Heart right ventricle (tissue), 16 donors: ENCODE results near the gene SFMBT2. TPM values are rescaled to one million over a fixed set of nuclear protein-coding genes. Genes with fewer than 3 reads are reported as not detected.

Experiments used
- ATAC-seq, 8 donors: fragments of 200-7000 bp; cut with Tn5 transposase; one replicate each; pipeline ENCODE4 v1.9.1; 2020; ENCODE audit warnings: mild to moderate bottlenecking in 8 of 8, moderate library complexity in 8 of 8, moderate number of reproducible peaks in 1 of 8
- DNase-seq, 2 donors: peaks; one replicate each; pipeline ENCODE4 v3.0.0-alpha.2; 2020
- H3K27ac ChIP-seq, 10 donors: fragments of 200-600 bp; sonication (generic) in 2 of 10; one replicate each; pipeline versions ENCODE4 v1.5.0 to v1.8.0; 2020 to 2022; ENCODE audit warnings: mild to moderate bottlenecking in 3 of 10
- H3K27me3 ChIP-seq, 7 donors: fragments of 200-600 bp; one replicate each; pipeline ENCODE4 v1.8.0; 2021 to 2022; ENCODE audit warnings: mild to moderate bottlenecking in 2 of 7
- H3K36me3 ChIP-seq, 9 donors: fragments of 200-600 bp; sonication (generic) in 1 of 9; one replicate each; pipeline versions ENCODE4 v1.5.0 to v1.8.0; 2020 to 2022; ENCODE audit warnings: mild to moderate bottlenecking in 2 of 9
- H3K4me1 ChIP-seq, 9 donors: fragments of 200-600 bp; sonication (generic) in 1 of 9; one replicate each; pipeline versions ENCODE4 v1.5.0 to v1.8.0; 2020 to 2022; ENCODE audit warnings: mild to moderate bottlenecking in 4 of 9
- H3K4me3 ChIP-seq, 10 donors: fragments of 200-600 bp; sonication (generic) in 2 of 10; one replicate each; pipeline versions ENCODE4 v1.5.0 to v1.8.0; 2020 to 2022; ENCODE audit warnings: mild to moderate bottlenecking in 7 of 10, moderate library complexity in 2 of 10
- H3K9me3 ChIP-seq, 11 donors: fragments of 200-600 bp in 10 of 11; sonication (generic) in 2 of 11; one replicate each; pipeline versions ENCODE4 v1.5.0 to v1.8.0; 2013 to 2022; ENCODE audit warnings: mild to moderate bottlenecking in 2 of 11, control low read depth in 1 of 11, moderate library complexity in 1 of 11
- WGBS, 2 donors: extraction: QIAGEN DNeasy Blood & Tissue Kit; methylation state at CpG; one replicate each; pipeline ENCODE4 v1.1.7; 2013; ENCODE audit warnings: inconsistent platforms in 1 of 2; 5-methylcytosine and 5-hydroxymethylcytosine counted together
- intact Hi-C, 10 donors: fragments of 100-400 bp; cut with DNase I; formaldehyde crosslinking; loops; one replicate each; pipeline versions ENCODE4 v1.11.1 to v1.14.2; 2022
- polyA plus RNA-seq, 2 donors: library from polyadenylated mRNA; stranded (reverse); fragments of 200-250 nt; gene quantifications; one replicate each; pipeline ENCODE4 v1.2.3, GENCODE V29; 2013
- total RNA-seq, 10 donors: library from RNA; stranded (reverse); fragmentation: NEBNext Ultra II Directional in 3 of 10; extraction: Animal tissue kit (Norgen Biotek cat#: 25700) in 3 of 10; gene quantifications; one replicate each; pipeline versions ENCODE4 v1.2.1 to v1.2.4, GENCODE V29; 2021 to 2023
- TF ChIP-seq, protein P1 (sequence below), 9 donors: fragments of 200-600 bp; sonication (generic) in 2 of 9; IDR thresholded peaks; one replicate each; pipeline versions ENCODE4 v1.5.0 to v1.8.0; 2021 to 2022; ENCODE audit warnings: antibody characterized with exemption in 9 of 9, mild to moderate bottlenecking in 5 of 9, moderate library complexity in 1 of 9
- donor health status: Arrhythmogenic right ventricular cardiomyopathy.
- donor health status: ischemic (EF 13 %, LVEDD 7.1; RV severe dilation, severe dysfunction).
- donor health status: healthy with polysubstance abuse.
- donor health status: DM: no; HTN: yes; CAD: no.
- donor health status: DM: no; HTN: no; CAD: no.
- donor health status: ischemic (EF 25% LVEDD 6.9; RV normal size, moderate dysfunction).
- donor health status: ischemic (EF 25% LVEDD 5.7; RV mildly dilated, moderate dysfunction).
- donor health status: healthy.
- donor health status: DM: yes; HTN: yes; CAD: no.
- donor health status: Ischemic cardiomyopathy.
- donor health status: ischemic (EF 35%, LVEDD 5.7; RV mildly dilated, moderate dysfunction).
- donor health status: nonischemic (EF 11% LVEDD 7.7; RV severe dilation, severe dysfunction).
- donor health status: DM: yes; HTN: yes; CAD: no.
- donor health status: PGD.
- donor health status: ischemic (EF 29% LVEDD 5.4; RV normal size, mild dysfunction).
- donor health status: nonischemic (EF 23%, LVEDD 6.1; RV moderate dilation, normal function).

Gene SFMBT2
- total and polyA plus RNA-seq, 12 donors = 4.1 to 14.2 (median 10.0) TPM

DNA sequence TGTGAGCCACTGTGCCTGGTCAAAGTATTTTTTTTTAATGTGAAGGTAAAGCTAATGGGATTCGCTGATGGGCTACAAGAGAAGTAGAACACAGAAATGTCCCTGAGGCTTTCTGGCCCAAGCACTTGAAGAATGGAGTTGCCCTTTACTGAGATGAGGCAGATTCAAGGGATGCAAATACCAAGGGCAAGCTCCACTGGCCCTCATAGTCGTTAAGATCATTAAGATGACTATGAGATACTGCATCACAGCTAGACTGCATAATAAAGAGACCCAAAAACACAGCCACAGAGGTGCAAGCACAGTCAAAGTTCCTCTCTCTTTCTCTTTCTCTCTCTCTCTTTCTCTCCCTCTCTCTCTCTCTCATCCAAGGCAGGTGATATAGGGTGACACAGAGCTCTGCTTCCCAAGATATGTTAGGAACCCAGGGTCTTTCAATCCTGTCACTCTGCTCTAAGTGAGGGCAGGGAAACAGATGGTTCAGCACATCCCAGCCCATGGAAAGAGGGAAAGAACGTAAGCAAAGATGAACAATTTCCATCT, 117.4 kb downstream of the SFMBT2 start:
- Histone ChIP-seq H3K36me3 (no peaks in the 10 kb centered on the region), H3K4me1 (peaks cover 0 to 18% (median 0%) of the 10 kb centered on the region in 9 donors), H3K9me3 (no peaks in the 10 kb centered on the region), H3K27me3 (no peaks in the 10 kb centered on the region), H3K27ac (no peak overlapping the region), H3K4me3 (no peak overlapping the region)
- WGBS, 2 donors = 87% methylated on average over 3 of the region's 3 CpGs
- DNase-seq (no peak), ATAC-seq (no peak)
- TF ChIP-seq, protein P1, sequence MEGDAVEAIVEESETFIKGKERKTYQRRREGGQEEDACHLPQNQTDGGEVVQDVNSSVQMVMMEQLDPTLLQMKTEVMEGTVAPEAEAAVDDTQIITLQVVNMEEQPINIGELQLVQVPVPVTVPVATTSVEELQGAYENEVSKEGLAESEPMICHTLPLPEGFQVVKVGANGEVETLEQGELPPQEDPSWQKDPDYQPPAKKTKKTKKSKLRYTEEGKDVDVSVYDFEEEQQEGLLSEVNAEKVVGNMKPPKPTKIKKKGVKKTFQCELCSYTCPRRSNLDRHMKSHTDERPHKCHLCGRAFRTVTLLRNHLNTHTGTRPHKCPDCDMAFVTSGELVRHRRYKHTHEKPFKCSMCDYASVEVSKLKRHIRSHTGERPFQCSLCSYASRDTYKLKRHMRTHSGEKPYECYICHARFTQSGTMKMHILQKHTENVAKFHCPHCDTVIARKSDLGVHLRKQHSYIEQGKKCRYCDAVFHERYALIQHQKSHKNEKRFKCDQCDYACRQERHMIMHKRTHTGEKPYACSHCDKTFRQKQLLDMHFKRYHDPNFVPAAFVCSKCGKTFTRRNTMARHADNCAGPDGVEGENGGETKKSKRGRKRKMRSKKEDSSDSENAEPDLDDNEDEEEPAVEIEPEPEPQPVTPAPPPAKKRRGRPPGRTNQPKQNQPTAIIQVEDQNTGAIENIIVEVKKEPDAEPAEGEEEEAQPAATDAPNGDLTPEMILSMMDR (IDR thresholded peaks at IDR 0.05) = no peak
- intact Hi-C loops = no loop called here

DNA sequence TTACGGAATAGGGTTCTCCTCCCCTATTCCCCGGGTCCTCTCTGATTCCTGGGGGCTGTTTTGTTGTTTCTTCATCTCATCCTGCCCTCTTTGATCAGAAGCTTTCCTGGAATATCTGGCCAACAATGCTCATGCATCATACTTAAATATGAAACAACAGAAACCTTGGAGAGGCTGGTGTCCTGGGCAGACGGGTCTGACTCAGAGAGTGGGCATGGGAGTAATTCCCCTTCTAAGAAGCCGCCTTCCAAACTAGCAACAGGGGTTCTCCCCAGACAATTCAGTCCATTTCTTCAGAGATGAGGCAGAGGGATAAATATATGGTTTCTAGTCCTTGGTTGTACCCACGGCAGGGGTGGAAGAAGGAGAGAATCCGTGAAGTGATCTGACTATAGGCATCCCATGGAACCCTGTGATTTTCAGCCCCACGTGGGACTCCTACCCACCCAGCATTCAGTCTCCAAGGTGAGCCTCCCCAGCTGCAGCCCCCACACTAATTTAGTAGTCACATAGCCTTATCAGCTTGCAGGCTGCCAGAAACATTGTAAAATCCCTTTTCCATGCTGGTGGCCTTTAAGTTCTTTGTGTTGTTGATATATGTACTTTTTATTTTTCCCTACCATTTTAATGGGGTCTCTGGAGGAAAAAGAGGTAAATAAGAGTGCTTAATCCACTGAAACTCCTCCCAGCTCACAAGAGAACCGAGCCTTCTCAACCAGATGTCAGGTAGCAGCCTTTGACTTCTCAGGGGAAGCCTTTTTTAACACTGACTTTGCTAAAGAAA, 119.2 kb downstream of the SFMBT2 start:
- no peaks in the 10 kb centered on the region for H3K27me3 ChIP-seq
- H3K4me1 ChIP-seq = peaks cover 0 to 16% (median 0%) of the 10 kb centered on the region in 9 donors
- DNase-seq (no peak), ATAC-seq (no peak)
- 85 to 89% methylated on average over 8 of the region's 8 CpGs for WGBS, 2 donors
- no peak overlapping the region for H3K4me3 ChIP-seq
- no peaks in the 10 kb centered on the region for H3K9me3 ChIP-seq
- H3K27ac ChIP-seq = no peak overlapping the region
- intact Hi-C loops = no loop called here
- TF ChIP-seq, protein P1 (IDR thresholded peaks at IDR 0.05) = no peak
- H3K36me3 ChIP-seq = no peaks in the 10 kb centered on the region

DNA sequence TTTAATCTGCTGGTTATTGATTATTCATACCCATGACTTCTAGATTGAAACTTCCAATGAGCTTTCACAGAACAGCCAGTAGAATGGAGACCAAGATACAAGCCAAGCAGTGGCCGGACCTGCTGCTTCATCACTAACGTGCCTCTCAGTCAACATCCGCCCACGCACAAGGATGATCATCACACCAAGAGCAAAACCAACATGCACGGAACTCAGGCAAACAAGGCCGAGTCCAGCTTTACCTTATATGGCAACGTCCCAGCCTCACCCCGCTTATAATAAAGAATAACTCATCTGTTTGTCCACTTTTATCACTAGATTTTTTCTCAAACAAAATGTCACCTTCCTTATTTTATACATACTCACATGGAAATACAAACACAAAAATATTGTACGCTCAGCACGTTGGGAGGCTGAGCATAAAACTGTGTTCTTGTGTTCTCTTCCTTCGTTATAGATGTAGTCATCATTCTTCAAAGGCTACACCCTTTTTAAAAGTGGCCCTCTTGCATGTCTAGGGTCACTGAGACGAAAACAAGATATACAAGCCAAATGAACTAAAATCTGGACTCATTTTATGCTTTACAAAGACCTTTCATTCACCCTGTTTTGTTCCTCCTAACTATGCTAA, 122.7 kb downstream of the SFMBT2 start:
- no peak overlapping the region for H3K4me3 ChIP-seq
- H3K27ac ChIP-seq = no peak overlapping the region
- peaks cover 0 to 10% (median 0%) of the 10 kb centered on the region in 9 donors for H3K4me1 ChIP-seq
- ATAC-seq (no peak), DNase-seq (no peak)
- intact Hi-C loops = no loop called here
- TF ChIP-seq, protein P1 (IDR thresholded peaks at IDR 0.05) = no peak
- WGBS, 2 donors = 94 to 96% methylated on average over 12 of the region's 12 CpGs
- H3K27me3 ChIP-seq = no peaks in the 10 kb centered on the region
- peaks cover 0 to 5% (median 0%) of the 10 kb centered on the region in 9 donors for H3K36me3 ChIP-seq
- no peaks in the 10 kb centered on the region for H3K9me3 ChIP-seq

DNA sequence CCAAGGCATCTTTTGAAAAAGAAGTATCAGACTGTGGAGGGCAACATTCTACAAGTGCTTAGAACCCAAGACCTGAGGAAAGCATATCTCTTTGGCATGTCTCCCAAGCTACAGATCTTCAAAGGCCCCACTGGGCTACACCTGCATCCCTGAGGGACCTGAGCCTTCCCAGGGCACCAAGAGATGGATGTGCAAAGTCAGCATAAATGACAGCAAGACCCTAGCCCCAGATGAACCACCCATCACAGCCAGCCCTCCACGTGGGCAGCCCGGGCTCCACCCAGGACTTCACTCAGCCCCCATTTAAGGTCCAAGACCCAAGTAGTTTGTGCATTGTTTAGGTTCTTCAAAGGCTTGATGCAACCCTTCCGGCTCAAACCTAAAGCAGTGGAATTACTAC, 123.5 kb downstream of the SFMBT2 start:
- TF ChIP-seq, protein P1 (IDR thresholded peaks at IDR 0.05) = no peak
- Histone ChIP-seq H3K4me3 (no peak overlapping the region), H3K27me3 (no peaks in the 10 kb centered on the region), H3K36me3 (peaks cover 0 to 5% (median 0%) of the 10 kb centered on the region in 9 donors), H3K9me3 (no peaks in the 10 kb centered on the region), H3K27ac (no peak overlapping the region), H3K4me1 (peaks cover 0 to 10% (median 0%) of the 10 kb centered on the region in 9 donors)
- WGBS, 2 donors = 92 to 95% methylated on average over 3 of the region's 3 CpGs
- no peak for DNase-seq
- intact Hi-C loops = no loop called here
- ATAC-seq = no peak
